HG03354 (cell line): Measurements from ENCODE around the gene BSG.

ENCODE experiments used
- ATAC-seq: cut with Tn5 transposase; IDR thresholded peaks from one replicate; pipeline ENCODE4 v1.9.1; 2021; ENCODE audit warnings: mild to moderate bottlenecking; ENCODE audit not compliant: unreplicated experiment, poor library complexity, severe bottlenecking

Gene BSG

GRCh38 chr19:539429-540030 is 32.9 kb upstream of the BSG start:
- ATAC-seq, result no peak

GRCh38 chr19:540867-541637 is 31.3 kb upstream of the BSG start:
- ATAC-seq, result no peak

GRCh38 chr19:541699-542098 is 30.7 kb upstream of the BSG start:
- no peak for ATAC-seq

- no peak for ATAC-seq
These were observed 30.1 kb upstream of the BSG start for GRCh38 chr19:542173-542866.

- no peak for ATAC-seq
These were observed 28.3 kb upstream of the BSG start, which contains the start of gene GZMM for GRCh38 chr19:543910-544608. Gene GZMM (plus strand): TSS chr19:544053. CDS start chr19:544072, 19 bp downstream.

- ATAC-seq, result no peak
These were observed 25.3 kb upstream of the BSG start for GRCh38 chr19:547117-547516.

GRCh38 chr19:547836-548720 is 24.3 kb upstream of the BSG start:
- no peak for ATAC-seq

GRCh38 chr19:548886-549830 is 23.2 kb upstream of the BSG start:
- no peak for ATAC-seq

GRCh38 chr19:554817-555216 is 17.6 kb upstream of the BSG start:
- ATAC-seq, result no peak

- no peak for ATAC-seq
These were observed 17.0 kb upstream of the BSG start for GRCh38 chr19:555474-555808.

- ATAC-seq, result no peak
These were observed 15.6 kb upstream of the BSG start for GRCh38 chr19:556611-557382.

- ATAC-seq, result no peak
These were observed 13.5 kb upstream of the BSG start for GRCh38 chr19:558770-559439.

- ATAC-seq, result no peak
These were observed 12.3 kb upstream of the BSG start for GRCh38 chr19:560121-560520.

- no peak for ATAC-seq
These were observed 6.0 kb upstream of the BSG start for GRCh38 chr19:566403-566802.

- no peak for ATAC-seq
These were observed 5.6 kb upstream of the BSG start for GRCh38 chr19:566844-567243.

GRCh38 chr19:567296-567900 is 5.0 kb upstream of the BSG start:
- no peak for ATAC-seq

- ATAC-seq, result no peak
These were observed 2.1 kb upstream of the BSG start for GRCh38 chr19:570251-570686.
